ENCODE data around the gene ZNF527.
A peak's percentile ranks its signal among the peaks of the same experiment; 100 is the strongest.

GRCh38 chr19:37370880-37371661, at the start of gene ZNF527:
- TF ChIP-seq CTCF (IDR thresholded peaks at IDR 0.05) (no peak), POLR2AphosphoS5 (IDR thresholded peaks at IDR 0.05; ENCODE audit: low read depth, low read length) (peak; percentile 93), TCF7L2 (IDR thresholded peaks at IDR 0.05; ENCODE audit: low read depth, low read length) (peak; percentile 61; the same call in 1 of the 2 replicates), SIN3A (IDR thresholded peaks at IDR 0.05; ENCODE audit: borderline replicate concordance, insufficient read depth, low read depth, low read length) (no peak), REST (IDR thresholded peaks at IDR 0.05; ENCODE audit: insufficient read depth in 1 of 2, low read depth in 2 of 2, low read length in 1 of 2) (0 out of 4 replicates have a peak, but pooled peaks of 1 of the 2 experiments have one; percentile 17)

All from Panc1 (cell line).